CD8-positive, alpha-beta memory T cell (primary cell): ENCODE data around the gene HES5. TPM values are rescaled to one million over a fixed set of nuclear protein-coding genes. Genes with fewer than 3 reads are reported as not detected.

Experiments used
- CTCF ChIA-PET: fragments of 350-600 bp; sonication (Branson Sonifier 250); formaldehyde crosslinking; loops from one replicate; lab custom pipeline; 2021; ENCODE audit warnings: antibody characterized with exemption; lab: Charles Lee
- POLR2A ChIA-PET: fragments of 350-600 bp; sonication (Branson Sonifier 250); formaldehyde crosslinking; loops from one replicate; lab custom pipeline; 2021; ENCODE audit warnings: antibody characterized with exemption; lab: Charles Lee
- DNase-seq, 5 donors: peaks; one replicate each; pipeline versions ENCODE4 v3.0.0 to v3.0.0-alpha.2; 2020 to 2022; ENCODE audit warnings: mixed read lengths in 1 of 5
- H3K27ac ChIP-seq: one replicate; pipeline ENCODE4 v1.7.0; 2013; ENCODE audit warnings: low read depth, mild to moderate bottlenecking, low read length, moderate library complexity
- H3K27me3 ChIP-seq: 2 replicates; pipeline ENCODE4 v1.7.0; 2013; ENCODE audit warnings: low read length, mild to moderate bottlenecking; ENCODE audit not compliant: insufficient read depth, poor library complexity, severe bottlenecking
- H3K36me3 ChIP-seq: 2 replicates; pipeline ENCODE4 v1.7.0; 2013; ENCODE audit warnings: mild to moderate bottlenecking, low read length, moderate library complexity; ENCODE audit not compliant: insufficient read depth
- H3K4me1 ChIP-seq: 2 replicates; pipeline ENCODE4 v1.7.0; 2013; ENCODE audit warnings: mild to moderate bottlenecking, low read length, moderate library complexity; ENCODE audit not compliant: insufficient read depth
- H3K4me3 ChIP-seq: 2 replicates; pipeline ENCODE4 v1.7.0; 2013; ENCODE audit warnings: mild to moderate bottlenecking, low read length
- H3K9me3 ChIP-seq: 2 replicates; pipeline ENCODE4 v1.7.0; 2013; ENCODE audit warnings: mild to moderate bottlenecking, low read length
- H3K27ac Mint-ChIP-seq, 8 donors: one replicate each; pipeline ENCODE4 v1.8.0; 2020 to 2021; ENCODE audit warnings: mixed read lengths in 8 of 8, mild to moderate bottlenecking in 6 of 8, inconsistent platforms in 3 of 8, moderate library complexity in 3 of 8
- H3K27me3 Mint-ChIP-seq, 2 donors: one replicate each; pipeline ENCODE4 v1.8.0; 2020 to 2021; ENCODE audit warnings: mixed read lengths in 2 of 2, mild to moderate bottlenecking in 1 of 2, moderate library complexity in 1 of 2
- H3K36me3 Mint-ChIP-seq, 3 donors: one replicate each; pipeline ENCODE4 v1.8.0; 2020 to 2021; ENCODE audit warnings: mixed read lengths in 3 of 3, inconsistent platforms in 1 of 3, mild to moderate bottlenecking in 1 of 3
- H3K4me1 Mint-ChIP-seq, 3 donors: one replicate each; pipeline ENCODE4 v1.8.0; 2020 to 2021; ENCODE audit warnings: mixed read lengths in 3 of 3, inconsistent platforms in 1 of 3, mild to moderate bottlenecking in 1 of 3
- H3K4me3 Mint-ChIP-seq, 7 donors: one replicate each; pipeline ENCODE4 v1.8.0; 2020 to 2021; ENCODE audit warnings: mixed read lengths in 7 of 7, mild to moderate bottlenecking in 6 of 7, moderate library complexity in 4 of 7, inconsistent platforms in 2 of 7
- H3K9me3 Mint-ChIP-seq, 5 donors: one replicate each; pipeline ENCODE4 v1.8.0; 2020 to 2022; ENCODE audit warnings: mixed read lengths in 5 of 5, mild to moderate bottlenecking in 3 of 5, moderate library complexity in 2 of 5, inconsistent platforms in 1 of 5
- polyA plus RNA-seq: library from polyadenylated mRNA; unstranded; fragments of 300-500 nt; fragmentation: Illumina TruSeq; gene quantifications from one replicate; pipeline ENCODE4 v1.2.3, GENCODE V29; 2021
- total RNA-seq, 2 experiments: library from RNA; stranded (reverse); gene quantifications; one replicate each; pipeline ENCODE4 v1.2.3, GENCODE V29; 2021

Gene HES5
- total and polyA plus RNA-seq, 3 experiments from 2014 or later, result not detected

GRCh38 chr1:2508180-2508579 is 21.9 kb downstream of the HES5 start:
- Histone ChIP-seq H3K27me3 (no peaks in the 10 kb centered on the region), H3K4me1 (no peaks in the 10 kb centered on the region), H3K9me3 (no peaks in the 10 kb centered on the region), H3K27ac (no peak overlapping the region), H3K36me3 (peaks cover 21% of the 10 kb centered on the region), H3K4me3 (no peak overlapping the region)
- Mint-ChIP-seq H3K4me3 (no peak overlapping the region), H3K27ac (no peak overlapping the region), H3K4me1 (peaks cover 0 to 9% (median 0%) of the 10 kb centered on the region in 3 donors), H3K27me3 (no peaks in the 10 kb centered on the region), H3K36me3 (peaks cover 0 to 55% (median 0%) of the 10 kb centered on the region in 3 donors), H3K9me3 (no peaks in the 10 kb centered on the region)
- POLR2A ChIA-PET, result interaction anchor here (0.9 kb wide), 1 partner anchor 17 kb away, joined by 3 read pairs; no protein-coding TSS in a partner anchor
- no peak for DNase-seq
- CTCF ChIA-PET, result interaction anchor here (2.0 kb wide), 1 partner anchor 16 kb away, joined by 7 read pairs; no protein-coding TSS in a partner anchor

- Histone ChIP-seq H3K36me3 (peaks cover 17% of the 10 kb centered on the region), H3K9me3 (no peaks in the 10 kb centered on the region)
Measured at GRCh38 chr1:2507744-2508155, 22.3 kb downstream of the HES5 start.

GRCh38 chr1:2506901-2507565 is 23.0 kb downstream of the HES5 start:
- Histone ChIP-seq H3K27me3 (no peaks in the 10 kb centered on the region), H3K4me3 (no peak overlapping the region), H3K4me1 (no peaks in the 10 kb centered on the region), H3K27ac (no peak overlapping the region), H3K9me3 (no peaks in the 10 kb centered on the region), H3K36me3 (peaks cover 17% of the 10 kb centered on the region)
- H3K36me3 Mint-ChIP-seq, result peaks cover 0 to 44% (median 0%) of the 10 kb centered on the region in 3 donors
- no peak overlapping the region for H3K27ac Mint-ChIP-seq
- H3K9me3 Mint-ChIP-seq, result no peaks in the 10 kb centered on the region
- DNase-seq, result no peak
- H3K4me1 Mint-ChIP-seq, result peaks cover 0 to 9% (median 0%) of the 10 kb centered on the region in 3 donors
- no peaks in the 10 kb centered on the region for H3K27me3 Mint-ChIP-seq
- H3K4me3 Mint-ChIP-seq, result no peak overlapping the region
- CTCF ChIA-PET, result interaction anchor here (2.0 kb wide), 1 partner anchor 17 kb away, joined by 7 read pairs; no protein-coding TSS in a partner anchor
- POLR2A ChIA-PET, result interaction anchor here (0.8 kb wide), 1 partner anchor 19 kb away, joined by 3 read pairs; no protein-coding TSS in a partner anchor

More at GRCh38 chr1:2507744-2508155, 22.3 kb downstream of the HES5 start:
- no peak overlapping the region for H3K4me3 ChIP-seq
- Mint-ChIP-seq H3K4me1 (peaks cover 0 to 9% (median 0%) of the 10 kb centered on the region in 3 donors), H3K9me3 (no peaks in the 10 kb centered on the region), H3K4me3 (no peak overlapping the region), H3K36me3 (peaks cover 0 to 51% (median 0%) of the 10 kb centered on the region in 3 donors), H3K27me3 (no peaks in the 10 kb centered on the region), H3K27ac (no peak overlapping the region)
- H3K27me3 ChIP-seq, result no peaks in the 10 kb centered on the region
- ChIA-PET POLR2A (interaction anchor here (0.9 kb wide), 1 partner anchor 18 kb away, joined by 3 read pairs; no protein-coding TSS in a partner anchor), CTCF (interaction anchor here (2.0 kb wide), 1 partner anchor 16 kb away, joined by 7 read pairs; no protein-coding TSS in a partner anchor)
- DNase-seq, result no peak
- no peaks in the 10 kb centered on the region for H3K4me1 ChIP-seq
- no peak overlapping the region for H3K27ac ChIP-seq

GRCh38 chr1:2506007-2506860 is 23.8 kb downstream of the HES5 start:
- ChIA-PET POLR2A (interaction anchor here (0.8 kb wide), 2 partner anchors 8 to 18 kb away, joined by 3 read pairs; no protein-coding TSS in a partner anchor), CTCF (interaction anchor here (0.9 to 2.0 kb wide), 2 partner anchors 18 to 42 kb away, joined by 3 to 7 read pairs; no protein-coding TSS in a partner anchor)
- no peak overlapping the region for H3K4me3 Mint-ChIP-seq
- Histone ChIP-seq H3K4me3 (no peak overlapping the region), H3K27me3 (no peaks in the 10 kb centered on the region), H3K9me3 (no peaks in the 10 kb centered on the region), H3K36me3 (peaks cover 9% of the 10 kb centered on the region), H3K27ac (no peak overlapping the region), H3K4me1 (no peaks in the 10 kb centered on the region)
- DNase-seq, result no peak
- H3K36me3 Mint-ChIP-seq, result peaks cover 0 to 36% (median 0%) of the 10 kb centered on the region in 3 donors
- H3K4me1 Mint-ChIP-seq, result peaks cover 0 to 11% (median 0%) of the 10 kb centered on the region in 3 donors
- peak overlapping the region in 1 of 8 donors; percentile 77 for H3K27ac Mint-ChIP-seq
- H3K27me3 Mint-ChIP-seq, result no peaks in the 10 kb centered on the region
- no peaks in the 10 kb centered on the region for H3K9me3 Mint-ChIP-seq

- DNase-seq, result no peak
- peaks cover 0 to 30% (median 0%) of the 10 kb centered on the region in 3 donors for H3K36me3 Mint-ChIP-seq
- no peaks in the 10 kb centered on the region for H3K27me3 Mint-ChIP-seq
- Histone ChIP-seq H3K9me3 (no peaks in the 10 kb centered on the region), H3K36me3 (peaks cover 6% of the 10 kb centered on the region), H3K27me3 (no peaks in the 10 kb centered on the region), H3K4me3 (no peak overlapping the region), H3K27ac (no peak overlapping the region), H3K4me1 (peaks cover under 1% of the 10 kb centered on the region)
- ChIA-PET CTCF (interaction anchor here (0.9 kb wide), 1 partner anchor 43 kb away, joined by 3 read pairs; no protein-coding TSS in a partner anchor), POLR2A (no interaction called here)
- H3K4me1 Mint-ChIP-seq, result peaks cover under 1 to 15% (median under 1%) of the 10 kb centered on the region in 3 donors
- H3K4me3 Mint-ChIP-seq, result no peak overlapping the region
- no peaks in the 10 kb centered on the region for H3K9me3 Mint-ChIP-seq
- H3K27ac Mint-ChIP-seq, result peak overlapping the region in 1 of 8 donors; percentile 80
Measured at GRCh38 chr1:2505461-2505994, 24.5 kb downstream of the HES5 start.

- Histone ChIP-seq H3K4me3 (no peak overlapping the region), H3K4me1 (peaks cover 6% of the 10 kb centered on the region), H3K36me3 (peaks cover 6% of the 10 kb centered on the region), H3K9me3 (no peaks in the 10 kb centered on the region), H3K27me3 (no peaks in the 10 kb centered on the region), H3K27ac (no peak overlapping the region)
- no peak for DNase-seq
- Mint-ChIP-seq H3K9me3 (no peaks in the 10 kb centered on the region), H3K27ac (no peak overlapping the region), H3K36me3 (peaks cover 0 to 24% (median 0%) of the 10 kb centered on the region in 3 donors), H3K27me3 (no peaks in the 10 kb centered on the region), H3K4me1 (peaks cover 6 to 21% (median 7%) of the 10 kb centered on the region in 3 donors), H3K4me3 (no peak overlapping the region)
- ChIA-PET POLR2A (no interaction called here), CTCF (no interaction called here)
Measured at GRCh38 chr1:2504949-2505272, 25.2 kb downstream of the HES5 start.

- POLR2A ChIA-PET, result no interaction called here
- Mint-ChIP-seq H3K27me3 (no peaks in the 10 kb centered on the region), H3K9me3 (no peaks in the 10 kb centered on the region), H3K36me3 (peaks cover 0 to 18% (median 0%) of the 10 kb centered on the region in 3 donors), H3K4me3 (no peak overlapping the region), H3K4me1 (peaks cover 11 to 26% (median 12%) of the 10 kb centered on the region in 3 donors), H3K27ac (no peak overlapping the region)
- Histone ChIP-seq H3K27me3 (no peaks in the 10 kb centered on the region), H3K9me3 (no peaks in the 10 kb centered on the region), H3K27ac (no peak overlapping the region), H3K4me3 (no peak overlapping the region), H3K36me3 (peaks cover 3% of the 10 kb centered on the region), H3K4me1 (peaks cover 12% of the 10 kb centered on the region)
- DNase-seq, result no peak
- CTCF ChIA-PET, result no interaction called here
Measured at GRCh38 chr1:2504225-2504948, 25.7 kb downstream of the HES5 start.
